Mucosa of descending colon (tissue), 3 donors: ENCODE measurements around the gene SLC6A5. TPM values are rescaled to one million over a fixed set of nuclear protein-coding genes. Genes with fewer than 3 reads are reported as not detected.

ENCODE experiments used
- ATAC-seq: fragments of 200-7000 bp; cut with Tn5 transposase; one replicate; pipeline ENCODE4 v1.9.1; 2020; ENCODE audit warnings: mild to moderate bottlenecking, moderate library complexity
- DNase-seq, 3 donors: peaks; one replicate each; pipeline ENCODE4 v3.0.0-alpha.2; 2020
- H3K36me3 ChIP-seq: fragments of 200-600 bp; one replicate; pipeline ENCODE4 v1.8.0; 2021; ENCODE audit warnings: low read depth, mild to moderate bottlenecking
- H3K4me1 ChIP-seq: fragments of 200-600 bp; one replicate; pipeline ENCODE4 v1.8.0; 2021; ENCODE audit warnings: low read depth, mild to moderate bottlenecking
- H3K4me3 ChIP-seq: fragments of 200-600 bp; one replicate; pipeline ENCODE4 v1.8.0; 2021; ENCODE audit warnings: mild to moderate bottlenecking
- H3K9me3 ChIP-seq: fragments of 200-600 bp; one replicate; pipeline ENCODE4 v1.8.0; 2021; ENCODE audit warnings: mild to moderate bottlenecking
- intact Hi-C, 2 donors: fragments of 100-400 bp; cut with DNase I in 1 of 2; cut with micrococcal nuclease in 1 of 2; formaldehyde crosslinking; loops; one replicate each; pipeline versions ENCODE4 v1.11.0 to v1.11.1; 2022; cut with DNase I, micrococcal nuclease
- total RNA-seq, 3 donors: library from RNA; stranded (reverse); fragmentation: NEBNext Ultra II Directional in 2 of 3; extraction: Animal tissue kit (Norgen Biotek cat#: 25700) in 2 of 3; gene quantifications; one replicate each; pipeline versions ENCODE4 v1.2.1 to v1.2.4, GENCODE V29; 2021 to 2023
- TF ChIP-seq, protein P1 (sequence below): fragments of 200-600 bp; IDR thresholded peaks from one replicate; pipeline ENCODE4 v1.8.0; 2022; ENCODE audit warnings: antibody characterized with exemption, mild to moderate bottlenecking
- donor health status: DM: no; HTN: no; CAD: no; lungs with moderate emphysema.
- donor health status: DM: no; HTN: no; CAD: no.
- donor health status: DM: no; HTN: yes; CAD: no.

Gene SLC6A5
- total RNA-seq, 3 donors from 2014 or later, result not detected

DNA sequence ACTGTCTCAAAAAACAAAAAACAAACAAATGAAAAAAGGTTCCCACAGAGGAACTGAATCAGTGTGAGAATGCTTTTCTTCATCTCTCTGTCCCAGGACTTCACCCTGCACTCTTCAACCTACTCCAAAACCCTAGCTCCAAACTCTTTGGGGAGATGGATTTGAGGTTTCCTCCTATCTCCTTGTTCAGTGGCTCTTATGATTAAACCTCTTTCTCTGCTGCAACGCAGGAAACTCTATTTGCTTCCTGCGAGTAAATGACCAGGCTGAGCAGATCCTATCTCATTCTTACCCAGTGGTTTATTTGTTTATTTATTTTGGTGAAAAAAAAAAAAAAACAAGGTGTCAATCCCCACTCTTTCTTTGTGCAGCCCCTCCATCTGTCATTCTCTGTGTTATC lies 12.0 kb downstream of the SLC6A5 start:
- intact Hi-C loops, result no loop called here
- TF ChIP-seq, protein P1, sequence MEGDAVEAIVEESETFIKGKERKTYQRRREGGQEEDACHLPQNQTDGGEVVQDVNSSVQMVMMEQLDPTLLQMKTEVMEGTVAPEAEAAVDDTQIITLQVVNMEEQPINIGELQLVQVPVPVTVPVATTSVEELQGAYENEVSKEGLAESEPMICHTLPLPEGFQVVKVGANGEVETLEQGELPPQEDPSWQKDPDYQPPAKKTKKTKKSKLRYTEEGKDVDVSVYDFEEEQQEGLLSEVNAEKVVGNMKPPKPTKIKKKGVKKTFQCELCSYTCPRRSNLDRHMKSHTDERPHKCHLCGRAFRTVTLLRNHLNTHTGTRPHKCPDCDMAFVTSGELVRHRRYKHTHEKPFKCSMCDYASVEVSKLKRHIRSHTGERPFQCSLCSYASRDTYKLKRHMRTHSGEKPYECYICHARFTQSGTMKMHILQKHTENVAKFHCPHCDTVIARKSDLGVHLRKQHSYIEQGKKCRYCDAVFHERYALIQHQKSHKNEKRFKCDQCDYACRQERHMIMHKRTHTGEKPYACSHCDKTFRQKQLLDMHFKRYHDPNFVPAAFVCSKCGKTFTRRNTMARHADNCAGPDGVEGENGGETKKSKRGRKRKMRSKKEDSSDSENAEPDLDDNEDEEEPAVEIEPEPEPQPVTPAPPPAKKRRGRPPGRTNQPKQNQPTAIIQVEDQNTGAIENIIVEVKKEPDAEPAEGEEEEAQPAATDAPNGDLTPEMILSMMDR, result no peak
- no peak overlapping the region for H3K4me3 ChIP-seq

GRCh38 chr11:20611892-20612291 lies 12.5 kb downstream of the SLC6A5 start:
- Histone ChIP-seq H3K36me3 (no peaks in the 10 kb centered on the region), H3K4me3 (no peak overlapping the region), H3K4me1 (no peaks in the 10 kb centered on the region), H3K9me3 (no peaks in the 10 kb centered on the region)
- ATAC-seq, result no peak
- intact Hi-C loops, result no loop called here
- no peak for DNase-seq
- TF ChIP-seq, protein P1, result no peak

More for the DNA sequence above, 12.0 kb downstream of the SLC6A5 start:
- Histone ChIP-seq H3K4me1 (no peaks in the 10 kb centered on the region), H3K9me3 (no peaks in the 10 kb centered on the region), H3K36me3 (no peaks in the 10 kb centered on the region)
- ATAC-seq (no peak), DNase-seq (no peak)

DNA sequence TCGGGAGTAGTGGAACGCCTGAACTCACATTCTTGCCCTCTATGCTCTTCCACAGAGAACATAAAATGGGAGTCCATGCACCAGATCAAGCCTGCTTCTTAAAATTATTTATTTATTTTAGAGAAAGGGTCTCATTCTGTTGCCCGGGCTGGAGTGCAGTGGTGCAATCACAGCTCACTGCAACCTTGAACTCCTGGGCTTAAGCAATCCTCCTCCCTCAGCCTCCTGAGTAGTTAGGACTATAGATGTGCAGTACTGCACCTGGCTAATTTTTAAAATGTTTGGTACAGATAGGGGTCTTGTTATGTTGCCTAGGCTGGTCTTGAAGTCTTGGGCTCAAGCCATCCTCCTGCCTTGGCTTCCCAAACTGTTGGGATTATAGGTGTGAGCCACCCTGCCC lies 13.0 kb downstream of the SLC6A5 start:
- intact Hi-C loops, result no loop called here

GRCh38 chr11:20616920-20617319 lies 17.5 kb downstream of the SLC6A5 start:
- TF ChIP-seq, protein P1, result no peak
- Histone ChIP-seq H3K36me3 (no peaks in the 10 kb centered on the region), H3K4me1 (no peaks in the 10 kb centered on the region), H3K9me3 (no peaks in the 10 kb centered on the region), H3K4me3 (no peak overlapping the region)
- ATAC-seq, result no peak
- intact Hi-C loops, result no loop called here
- DNase-seq, result no peak

More for the DNA sequence above, 13.0 kb downstream of the SLC6A5 start:
- H3K36me3 ChIP-seq, result no peaks in the 10 kb centered on the region
- H3K4me1 ChIP-seq, result no peaks in the 10 kb centered on the region
- DNase-seq, result no peak
- TF ChIP-seq, protein P1, result no peak
- no peaks in the 10 kb centered on the region for H3K9me3 ChIP-seq
- ATAC-seq, result no peak
- H3K4me3 ChIP-seq, result no peak overlapping the region

DNA sequence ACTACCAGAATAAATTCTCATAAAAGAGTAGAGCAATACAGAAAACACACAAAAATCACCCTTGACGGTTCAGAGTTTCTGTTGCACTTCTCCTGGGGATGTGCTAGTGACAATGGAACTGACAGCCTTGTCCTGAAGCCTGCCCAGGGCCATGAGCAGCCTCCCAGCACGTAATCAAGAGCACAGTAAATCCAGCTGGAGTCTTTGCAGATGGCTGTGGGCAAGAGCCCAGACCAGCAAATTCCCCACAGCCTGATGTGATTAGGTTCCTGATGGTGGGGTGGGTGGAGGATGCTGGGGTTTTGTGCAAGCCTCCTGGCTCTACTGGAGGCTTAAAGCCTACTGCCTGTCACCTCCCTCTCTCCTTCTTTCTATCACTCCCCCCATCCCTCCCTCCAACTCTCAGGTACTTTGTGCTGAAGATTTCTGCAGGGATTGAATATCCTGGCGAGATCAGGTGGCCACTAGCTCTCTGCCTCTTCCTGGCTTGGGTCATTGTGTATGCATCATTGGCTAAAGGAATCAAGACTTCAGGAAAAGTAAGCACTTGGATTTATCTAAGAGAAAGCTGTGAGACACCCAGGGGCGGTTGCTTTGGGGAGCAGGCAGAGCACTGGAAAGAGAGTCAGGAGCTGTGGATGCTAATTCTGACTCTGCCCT lies 18.1 kb downstream of the SLC6A5 start:
- ATAC-seq (peak; percentile 24), DNase-seq (no peak)
- H3K9me3 ChIP-seq, result no peaks in the 10 kb centered on the region
- no peak overlapping the region for H3K4me3 ChIP-seq
- TF ChIP-seq, protein P1, result no peak
- intact Hi-C loops, result no loop called here
- H3K4me1 ChIP-seq, result no peaks in the 10 kb centered on the region
- H3K36me3 ChIP-seq, result no peaks in the 10 kb centered on the region
